ENCODE results near the gene CLEC18C.
A peak's percentile ranks its signal among the peaks of the same experiment; 100 is the strongest.
"Not testable (repeated sequence)": the region's sequence is repeated elsewhere in the genome, so short reads cannot be mapped to it uniquely, and the experiment has no call there.

CLEC18C gene

GRCh38 chr16:70159355-70160348, 13.9 kb upstream of the CLEC18C start:
- no peak for DNase-seq

GRCh38 chr16:70160388-70160787, 13.2 kb upstream of the CLEC18C start:
- DNase-seq = no peak

GRCh38 chr16:70160821-70161220, 12.8 kb upstream of the CLEC18C start:
- no peak for DNase-seq

- no peak for DNase-seq
Observed at GRCh38 chr16:70161350-70161749, 12.2 kb upstream of the CLEC18C start.

GRCh38 chr16:70162041-70162451, 11.5 kb upstream of the CLEC18C start:
- DNase-seq = peak; percentile 38

- no peak for DNase-seq
Observed at GRCh38 chr16:70163596-70163995, 10.0 kb upstream of the CLEC18C start.

GRCh38 chr16:70166688-70167087, 6.9 kb upstream of the CLEC18C start:
- not testable (repeated sequence) for DNase-seq

- not testable (repeated sequence) for DNase-seq
Observed at GRCh38 chr16:70173916-70174315, 329 bp downstream of the CLEC18C start.

- DNase-seq = not testable (repeated sequence)
Observed at GRCh38 chr16:70174387-70174932, 873 bp downstream of the CLEC18C start.

- DNase-seq = not testable (repeated sequence)
Observed at GRCh38 chr16:70187858-70188607, 14.4 kb downstream of the CLEC18C start.

GRCh38 chr16:70188608-70188915, 15.0 kb downstream of the CLEC18C start:
- not testable (repeated sequence) for DNase-seq

- DNase-seq = not testable (repeated sequence)
Observed at GRCh38 chr16:70190574-70190973, 17.0 kb downstream of the CLEC18C start.

- not testable (repeated sequence) for DNase-seq
Observed at GRCh38 chr16:70196683-70197300, 23.2 kb downstream of the CLEC18C start.

GRCh38 chr16:70197611-70198010, 24.0 kb downstream of the CLEC18C start:
- DNase-seq = not testable (repeated sequence)

- DNase-seq = not testable (repeated sequence)
Observed at GRCh38 chr16:70198230-70198629, 24.6 kb downstream of the CLEC18C start.

- peak; percentile 25 for DNase-seq
Observed at GRCh38 chr16:70198666-70199065, 25.1 kb downstream of the CLEC18C start.

- not testable (repeated sequence) for DNase-seq
Observed at GRCh38 chr16:70199170-70199569, 25.6 kb downstream of the CLEC18C start.

GRCh38 chr16:70200063-70200462, 26.5 kb downstream of the CLEC18C start:
- not testable (repeated sequence) for DNase-seq

- not testable (repeated sequence) for DNase-seq
Observed at GRCh38 chr16:70203508-70203907, 29.9 kb downstream of the CLEC18C start.

- DNase-seq = not testable (repeated sequence)
Observed at GRCh38 chr16:70204010-70204409, 30.4 kb downstream of the CLEC18C start.

- not testable (repeated sequence) for DNase-seq
Observed at GRCh38 chr16:70204668-70205405, 31.2 kb downstream of the CLEC18C start.

GRCh38 chr16:70206382-70206781, 32.8 kb downstream of the CLEC18C start:
- not testable (repeated sequence) for DNase-seq
